Uterus (tissue), 4 donors: ENCODE data around the gene NANP. TPM values are rescaled to one million over a fixed set of nuclear protein-coding genes. Genes with fewer than 3 reads are reported as not detected.
"Not testable (repeated sequence)": the region's sequence is repeated elsewhere in the genome, so short reads cannot be mapped to it uniquely, and the experiment has no call there.

Experiments
- DNase-seq, 2 donors: peaks; one replicate each; pipeline ENCODE4 v3.0.0-alpha.2; 2019 to 2020
- H3K27ac ChIP-seq, 2 donors: fragments of 200-600 bp; sonication (generic); 1 replicate in 1 of 2; 2 replicates in 1 of 2; pipeline ENCODE4 v1.5.1; 2016 to 2018
- H3K27me3 ChIP-seq, 2 donors: fragments of 200-600 bp; sonication (generic); one replicate each; pipeline ENCODE4 v1.5.1; 2018 to 2019; ENCODE audit warnings: control low read depth in 1 of 2
- H3K36me3 ChIP-seq, 2 donors: fragments of 200-600 bp; sonication (generic); one replicate each; pipeline ENCODE4 v1.5.1; 2019; ENCODE audit warnings: control low read depth in 1 of 2
- H3K4me1 ChIP-seq, 2 donors: fragments of 200-600 bp; sonication (generic); one replicate each; pipeline ENCODE4 v1.5.1; 2018 to 2019; ENCODE audit warnings: control low read depth in 1 of 2
- H3K4me3 ChIP-seq, 2 donors: fragments of 200-600 bp; sonication (generic); 1 replicate in 1 of 2; 2 replicates in 1 of 2; pipeline ENCODE4 v1.5.1; 2018 to 2019; ENCODE audit warnings: mild to moderate bottlenecking in 1 of 2
- H3K9me3 ChIP-seq, 2 donors: fragments of 200-600 bp; sonication (generic); one replicate each; pipeline ENCODE4 v1.5.1; 2019; ENCODE audit warnings: control low read depth in 1 of 2
- POLR2A ChIP-seq, 2 donors: fragments of 450-650 bp; IDR thresholded peaks; one replicate each; pipeline ENCODE4 v1.6.1; 2016; ENCODE audit warnings: antibody characterized with exemption in 2 of 2, mild to moderate bottlenecking in 1 of 2, moderate library complexity in 1 of 2
- intact Hi-C: fragments of 100-400 bp; cut with DNase I; formaldehyde crosslinking; loops from one replicate; pipeline ENCODE4 v1.15.1; 2023; ENCODE audit warnings: low total_unique reads
- total RNA-seq, 4 donors: library from RNA; depleted of rRNA in 3 of 4; stranded (reverse); fragments of >200 nt in 3 of 4; gene quantifications; one replicate each; pipeline versions ENCODE4 v1.1.0 to v1.2.4, GENCODE V29; 2014 to 2023
- TF ChIP-seq, protein P1 (sequence below), 4 experiments: fragments of 200-600 bp in 2 of 4; fragments of 450-650 bp in 2 of 4; sonication (generic) in 2 of 4; IDR thresholded peaks; one replicate each; pipeline ENCODE4 v1.5.1; 2016 to 2019; ENCODE audit warnings: antibody characterized with exemption in 4 of 4, mild to moderate bottlenecking in 2 of 4, moderate library complexity in 1 of 4
- donor health status: DM: yes; HTN: yes; CAD: no.

The NANP gene
- total RNA-seq, 4 donors from 2014 or later: 0.88 to 10.9 (median 4.0) TPM

GRCh38 chr20:25608774-25609173 lies 15.0 kb downstream of the NANP start:
- H3K4me1 ChIP-seq: no peaks in the 10 kb centered on the region
- intact Hi-C loops: no loop called here
- H3K27me3 ChIP-seq: no peaks in the 10 kb centered on the region
- no peaks in the 10 kb centered on the region for H3K36me3 ChIP-seq
- no peak for DNase-seq
- H3K27ac ChIP-seq: no peak overlapping the region
- no peak overlapping the region for H3K4me3 ChIP-seq
- no peak for TF ChIP-seq POLR2A (IDR thresholded peaks at IDR 0.05)
- TF ChIP-seq, protein P1, sequence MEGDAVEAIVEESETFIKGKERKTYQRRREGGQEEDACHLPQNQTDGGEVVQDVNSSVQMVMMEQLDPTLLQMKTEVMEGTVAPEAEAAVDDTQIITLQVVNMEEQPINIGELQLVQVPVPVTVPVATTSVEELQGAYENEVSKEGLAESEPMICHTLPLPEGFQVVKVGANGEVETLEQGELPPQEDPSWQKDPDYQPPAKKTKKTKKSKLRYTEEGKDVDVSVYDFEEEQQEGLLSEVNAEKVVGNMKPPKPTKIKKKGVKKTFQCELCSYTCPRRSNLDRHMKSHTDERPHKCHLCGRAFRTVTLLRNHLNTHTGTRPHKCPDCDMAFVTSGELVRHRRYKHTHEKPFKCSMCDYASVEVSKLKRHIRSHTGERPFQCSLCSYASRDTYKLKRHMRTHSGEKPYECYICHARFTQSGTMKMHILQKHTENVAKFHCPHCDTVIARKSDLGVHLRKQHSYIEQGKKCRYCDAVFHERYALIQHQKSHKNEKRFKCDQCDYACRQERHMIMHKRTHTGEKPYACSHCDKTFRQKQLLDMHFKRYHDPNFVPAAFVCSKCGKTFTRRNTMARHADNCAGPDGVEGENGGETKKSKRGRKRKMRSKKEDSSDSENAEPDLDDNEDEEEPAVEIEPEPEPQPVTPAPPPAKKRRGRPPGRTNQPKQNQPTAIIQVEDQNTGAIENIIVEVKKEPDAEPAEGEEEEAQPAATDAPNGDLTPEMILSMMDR (IDR thresholded peaks at IDR 0.05): no peak
- H3K9me3 ChIP-seq: no peaks in the 10 kb centered on the region

DNA sequence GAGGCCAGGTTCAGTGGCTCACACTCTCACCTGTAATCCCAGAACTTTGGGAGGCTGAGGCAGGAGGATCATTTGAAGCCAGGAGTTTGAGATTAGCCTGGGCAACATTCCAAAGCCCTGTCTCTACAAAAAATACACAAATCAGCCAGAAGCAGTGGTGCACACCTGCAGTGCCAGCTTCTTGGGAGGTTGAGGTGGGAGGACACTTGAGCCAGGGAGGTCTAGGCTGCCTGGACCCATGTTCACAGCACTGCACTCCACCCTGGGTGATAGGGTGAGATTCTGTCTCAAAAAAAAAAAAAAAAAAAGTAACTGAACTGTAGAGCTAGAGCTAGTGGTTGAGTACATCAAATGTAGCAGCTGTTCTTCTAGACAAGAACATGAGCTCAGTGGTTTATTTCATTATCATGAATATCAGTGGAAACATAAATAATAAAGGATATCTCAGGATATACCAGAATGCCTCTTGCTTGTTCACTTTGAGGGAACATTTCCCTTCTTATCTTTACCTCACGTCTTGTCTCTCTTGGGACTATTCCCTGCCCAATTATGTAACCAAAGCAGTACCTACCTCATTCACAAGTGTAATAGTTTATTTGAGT lies 17.6 kb downstream of the NANP start:
- H3K4me1 ChIP-seq: no peaks in the 10 kb centered on the region
- intact Hi-C loops: no loop called here
- no peaks in the 10 kb centered on the region for H3K36me3 ChIP-seq
- H3K27me3 ChIP-seq: no peaks in the 10 kb centered on the region
- no peak for TF ChIP-seq POLR2A (IDR thresholded peaks at IDR 0.05)
- TF ChIP-seq, protein P1 (IDR thresholded peaks at IDR 0.05): no peak
- no peaks in the 10 kb centered on the region for H3K9me3 ChIP-seq
- DNase-seq: no peak
- no peak overlapping the region for H3K4me3 ChIP-seq
- no peak overlapping the region for H3K27ac ChIP-seq

- H3K36me3 ChIP-seq: no peaks in the 10 kb centered on the region
- no peak for TF ChIP-seq POLR2A (IDR thresholded peaks at IDR 0.05)
- TF ChIP-seq, protein P1 (IDR thresholded peaks at IDR 0.05): no peak
- no peaks in the 10 kb centered on the region for H3K4me1 ChIP-seq
- H3K4me3 ChIP-seq: no peak overlapping the region
- intact Hi-C loops: no loop called here
- H3K27me3 ChIP-seq: no peaks in the 10 kb centered on the region
- H3K9me3 ChIP-seq: no peaks in the 10 kb centered on the region
- no peak for DNase-seq
- H3K27ac ChIP-seq: no peak overlapping the region
These were observed 18.7 kb downstream of the NANP start for GRCh38 chr20:25605148-25605547.

DNA sequence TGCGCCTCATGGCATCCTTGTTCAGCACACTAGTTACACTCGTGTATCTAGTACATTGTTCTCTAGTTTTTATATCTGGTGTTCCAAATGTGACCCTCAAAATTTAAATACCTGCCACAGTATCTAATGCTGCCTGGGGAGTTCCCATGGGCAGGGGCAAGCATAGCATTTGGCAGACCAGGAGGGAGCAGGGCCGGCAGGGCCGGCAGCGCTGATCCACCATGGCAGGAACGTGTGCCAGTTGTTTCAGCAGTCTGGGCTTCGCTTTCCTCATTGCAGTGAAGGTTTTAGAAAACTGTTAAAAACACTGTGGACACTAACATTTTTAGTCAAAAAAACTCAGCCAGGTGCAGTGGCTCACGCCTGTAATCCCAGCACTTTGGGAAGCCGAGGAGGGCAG lies 19.2 kb downstream of the NANP start:
- Histone ChIP-seq H3K4me1 (no peaks in the 10 kb centered on the region), H3K9me3 (no peaks in the 10 kb centered on the region), H3K27ac (no peak overlapping the region), H3K4me3 (no peak overlapping the region), H3K36me3 (no peaks in the 10 kb centered on the region), H3K27me3 (no peaks in the 10 kb centered on the region)
- DNase-seq: no peak
- intact Hi-C loops: no loop called here
- TF ChIP-seq, protein P1 (IDR thresholded peaks at IDR 0.05): no peak
- no peak for TF ChIP-seq POLR2A (IDR thresholded peaks at IDR 0.05)

DNA sequence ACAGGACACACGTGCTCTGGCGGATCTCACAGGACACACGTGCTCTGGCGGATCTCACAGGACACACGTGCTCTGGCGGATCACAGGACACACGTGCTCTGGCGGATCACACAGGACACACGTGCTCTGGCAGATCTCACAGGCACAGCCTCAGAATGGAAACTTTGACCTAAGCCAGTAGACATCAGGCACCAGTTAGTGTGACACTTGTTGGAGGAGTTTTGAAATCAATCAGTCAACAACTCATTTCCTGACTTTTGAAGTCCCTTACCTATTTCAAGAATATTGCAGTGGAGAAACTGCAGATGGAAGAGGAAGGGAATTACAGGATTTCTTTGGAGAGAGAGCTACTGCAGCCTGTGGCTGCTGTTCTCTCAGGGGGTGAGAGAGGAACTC lies 20.9 kb downstream of the NANP start:
- DNase-seq, H3K4me3 ChIP-seq, H3K27ac ChIP-seq, H3K27me3 ChIP-seq, intact Hi-C loops, H3K36me3 ChIP-seq, H3K9me3 ChIP-seq, H3K4me1 ChIP-seq: not testable (repeated sequence)

GRCh38 chr20:25602191-25602913 lies 21.5 kb downstream of the NANP start:
- intact Hi-C loops, DNase-seq, H3K9me3 ChIP-seq, H3K4me3 ChIP-seq, H3K27me3 ChIP-seq, H3K4me1 ChIP-seq, H3K36me3 ChIP-seq, H3K27ac ChIP-seq: not testable (repeated sequence)
